ENCODE data around the gene RHBDD2.
A peak's percentile ranks its signal among the peaks of the same experiment; 100 is the strongest.
"Not testable (repeated sequence)": the region's sequence is repeated elsewhere in the genome, so short reads cannot be mapped to it uniquely, and the experiment has no call there.

RHBDD2 gene

GRCh38 chr7:75878769-75879611 lies at the start of gene RHBDD2:
Gene RHBDD2 (plus strand): TSS chr7:75879034. CDS start chr7:75879083, 49 bp downstream.
- DNase-seq (ENCODE audit: low read depth), result peak; percentile 94

- DNase-seq (ENCODE audit: low read depth), result not testable (repeated sequence)
Measured at GRCh38 chr7:75829656-75830055, 49.2 kb upstream of the RHBDD2 start.

DNA sequence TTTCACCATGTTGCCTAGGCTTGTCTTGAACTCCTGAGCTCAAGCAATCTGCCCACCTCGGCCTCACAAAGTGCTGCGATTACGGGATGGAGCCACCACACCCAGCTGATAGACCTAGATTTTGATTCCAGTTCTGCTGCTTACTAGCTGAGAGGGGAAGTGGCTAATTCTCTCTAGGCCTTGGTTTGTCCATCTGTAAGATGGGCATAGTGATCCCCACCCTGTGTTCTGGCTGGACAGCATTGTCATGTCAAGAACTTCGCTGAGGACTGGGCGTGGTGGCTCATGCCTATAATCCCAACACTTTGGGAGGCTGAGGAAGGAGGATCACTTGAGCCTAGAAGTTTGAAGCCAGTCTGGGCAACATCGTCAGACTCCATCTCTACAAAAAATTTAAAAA lies 47.9 kb upstream of the RHBDD2 start:
- DNase-seq (ENCODE audit: low read depth), result no peak

DNA sequence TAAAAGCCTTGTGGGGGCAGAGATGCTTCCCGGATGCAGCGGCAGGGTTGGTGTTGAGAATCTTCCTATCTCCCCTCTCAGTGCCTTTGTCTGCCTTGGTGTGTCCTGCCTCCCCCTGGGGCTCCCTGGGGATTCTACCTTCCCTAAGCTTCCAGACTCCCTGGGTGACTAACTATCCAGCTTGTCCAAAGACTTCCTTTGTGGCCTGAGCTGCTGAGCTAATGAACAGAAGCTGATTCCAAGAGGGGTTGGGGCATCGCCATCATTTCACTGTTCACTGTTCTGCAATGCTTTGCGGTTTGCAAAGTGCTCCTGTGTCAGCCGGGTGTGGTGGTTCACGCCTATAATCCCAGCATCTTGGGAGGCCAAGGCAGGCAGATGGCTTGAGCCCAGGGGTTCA lies 45.2 kb upstream of the RHBDD2 start:
- not testable (repeated sequence) for DNase-seq (ENCODE audit: low read depth)

DNA sequence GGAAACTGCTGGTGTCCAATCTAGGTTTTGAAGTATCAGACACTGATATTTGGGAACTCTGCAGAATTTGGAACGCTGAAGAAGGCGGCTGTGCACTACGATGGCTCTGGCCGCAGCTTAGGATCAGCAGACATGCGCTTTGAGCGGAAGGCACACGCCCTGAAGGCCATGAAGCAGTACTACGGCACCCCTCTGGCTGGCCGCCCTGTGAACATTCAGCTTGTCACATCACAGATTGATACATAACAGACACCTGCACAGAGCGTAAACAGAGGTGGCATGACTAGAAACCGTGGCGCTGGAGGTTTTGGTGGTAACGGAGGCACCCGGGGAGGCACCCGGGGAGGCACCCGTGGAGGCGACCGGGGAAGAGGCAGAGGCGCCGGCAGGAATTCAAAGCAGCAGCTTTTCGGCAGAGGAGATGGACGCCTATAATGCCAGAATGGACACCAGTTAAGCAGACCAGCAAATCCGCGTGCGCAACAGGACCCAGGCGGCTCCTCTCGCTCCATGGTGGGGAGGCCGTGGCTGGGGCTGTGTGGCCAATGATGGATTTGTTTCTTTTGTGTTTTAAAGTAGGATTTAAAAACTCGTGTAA lies 43.0 kb upstream of the RHBDD2 start:
- no peak for DNase-seq (ENCODE audit: low read depth)

DNA sequence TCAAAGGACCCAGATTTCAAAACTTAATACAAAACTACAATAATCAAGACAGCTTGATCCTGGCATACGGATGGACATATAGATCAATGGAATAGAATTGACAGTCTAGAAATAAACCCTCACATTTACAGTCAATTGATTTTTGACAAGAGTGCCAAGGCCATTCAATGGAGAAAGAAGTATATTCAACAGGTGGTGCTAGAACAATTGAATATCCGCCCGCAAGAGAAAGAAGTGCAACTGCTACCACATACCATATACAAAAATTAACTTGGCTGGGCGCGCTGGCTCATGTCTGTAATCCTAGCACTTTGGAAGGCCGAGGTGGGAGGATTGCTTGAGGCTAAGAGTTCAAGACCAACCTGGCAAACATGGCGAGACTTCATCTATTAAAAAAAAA lies 42.0 kb upstream of the RHBDD2 start:
- no peak for DNase-seq (ENCODE audit: low read depth)

DNA sequence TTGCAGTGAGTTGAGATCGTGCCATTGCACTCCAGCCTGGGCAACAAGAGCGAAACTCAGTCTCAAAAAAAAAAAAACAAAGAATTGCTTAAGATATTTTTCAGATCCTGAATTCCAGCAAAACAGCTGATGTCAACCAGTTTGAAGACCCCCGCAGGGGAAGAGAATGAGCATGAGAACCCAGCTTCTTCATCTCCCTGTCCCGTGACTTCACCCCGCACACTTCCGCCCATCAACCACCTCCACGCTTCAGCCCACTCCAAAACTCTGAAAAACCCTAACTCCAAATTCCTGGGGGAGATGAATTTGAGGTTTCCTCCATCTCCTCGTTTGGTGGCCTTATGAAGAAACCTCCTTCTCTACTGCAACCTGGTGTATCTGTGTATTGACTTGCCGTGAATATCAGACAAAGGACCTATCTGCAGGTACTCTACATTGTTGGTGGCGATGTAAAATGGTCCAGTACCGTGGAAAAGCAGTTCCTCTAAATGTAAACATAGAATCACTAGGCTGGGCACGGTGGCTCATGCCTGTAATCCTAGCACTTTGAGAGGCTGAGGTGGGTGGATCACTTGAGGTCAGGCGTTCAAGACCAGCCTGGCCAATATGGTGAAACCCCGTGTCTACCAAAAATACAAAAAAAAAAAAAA lies 40.4 kb upstream of the RHBDD2 start:
- not testable (repeated sequence) for DNase-seq (ENCODE audit: low read depth)

- no peak for DNase-seq (ENCODE audit: low read depth)
Measured at GRCh38 chr7:75840029-75840428, 38.8 kb upstream of the RHBDD2 start.

- no peak for DNase-seq (ENCODE audit: low read depth)
Measured at GRCh38 chr7:75842836-75843446, 35.9 kb upstream of the RHBDD2 start.

- DNase-seq (ENCODE audit: low read depth), result no peak
Measured at GRCh38 chr7:75843613-75844116, 35.2 kb upstream of the RHBDD2 start.

- DNase-seq (ENCODE audit: low read depth), result no peak
Measured at GRCh38 chr7:75844158-75844557, 34.7 kb upstream of the RHBDD2 start.

DNA sequence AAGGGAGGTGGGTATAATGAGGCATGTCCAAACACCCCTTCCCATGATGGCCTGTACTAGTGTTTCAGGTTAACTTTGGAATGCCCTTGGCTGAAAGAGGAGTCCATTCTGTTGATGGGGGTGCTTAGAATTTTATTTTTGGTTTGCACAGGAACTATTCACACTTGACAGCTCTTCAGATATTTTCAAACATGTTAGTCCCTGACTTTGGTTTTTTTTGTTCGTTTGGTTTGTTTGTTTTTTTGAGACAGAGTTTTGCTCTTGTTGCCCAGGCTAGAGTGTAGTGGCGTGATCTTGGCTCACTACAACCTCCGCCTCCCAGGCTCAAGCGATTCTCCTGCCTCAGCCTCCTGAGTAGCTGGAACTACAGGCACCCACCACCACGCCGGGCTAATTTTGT lies 33.7 kb upstream of the RHBDD2 start:
- DNase-seq (ENCODE audit: low read depth), result not testable (repeated sequence)

DNA sequence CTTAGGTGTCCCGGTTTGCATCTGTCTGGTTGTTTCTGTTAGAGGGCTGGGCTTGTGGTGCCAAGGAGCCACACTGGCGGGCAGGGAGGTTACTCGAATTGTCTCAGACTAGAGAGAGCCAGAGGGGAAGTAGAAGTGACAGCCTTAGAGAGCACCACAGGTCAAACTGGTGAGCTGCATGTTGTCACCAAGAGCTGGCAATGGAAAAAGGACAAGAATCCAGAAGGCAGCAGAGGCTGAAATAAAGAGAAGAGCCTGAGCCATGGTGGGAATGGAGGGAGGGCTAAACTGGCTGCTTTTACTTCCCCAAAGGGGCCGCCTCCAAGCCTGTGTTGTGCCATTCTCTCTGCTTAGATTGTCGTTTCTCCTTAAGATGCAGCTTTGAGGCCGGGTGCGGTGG lies 31.1 kb upstream of the RHBDD2 start:
- no peak for DNase-seq (ENCODE audit: low read depth)

DNA sequence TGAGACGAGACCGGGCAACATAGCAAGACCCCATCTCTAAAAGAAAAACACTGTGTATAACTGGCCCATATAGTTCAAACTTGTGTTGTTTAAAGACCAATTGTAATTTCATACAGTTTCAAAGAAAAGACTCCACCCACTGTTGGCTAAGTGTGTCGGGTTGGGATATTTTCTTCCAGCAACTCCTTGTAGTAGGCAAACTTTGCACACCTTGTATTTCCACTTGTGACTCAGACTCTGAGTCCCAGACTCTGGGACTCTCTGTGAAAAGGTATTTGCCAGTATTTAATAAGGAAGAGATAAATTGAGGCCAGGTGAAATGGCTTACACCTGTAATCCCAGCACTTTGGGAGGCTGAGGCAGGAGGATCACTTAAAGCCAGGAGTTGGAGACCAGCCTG lies 29.3 kb upstream of the RHBDD2 start:
- DNase-seq (ENCODE audit: low read depth), result no peak

- no peak for DNase-seq (ENCODE audit: low read depth)
Measured at GRCh38 chr7:75850235-75850634, 28.6 kb upstream of the RHBDD2 start.

DNA sequence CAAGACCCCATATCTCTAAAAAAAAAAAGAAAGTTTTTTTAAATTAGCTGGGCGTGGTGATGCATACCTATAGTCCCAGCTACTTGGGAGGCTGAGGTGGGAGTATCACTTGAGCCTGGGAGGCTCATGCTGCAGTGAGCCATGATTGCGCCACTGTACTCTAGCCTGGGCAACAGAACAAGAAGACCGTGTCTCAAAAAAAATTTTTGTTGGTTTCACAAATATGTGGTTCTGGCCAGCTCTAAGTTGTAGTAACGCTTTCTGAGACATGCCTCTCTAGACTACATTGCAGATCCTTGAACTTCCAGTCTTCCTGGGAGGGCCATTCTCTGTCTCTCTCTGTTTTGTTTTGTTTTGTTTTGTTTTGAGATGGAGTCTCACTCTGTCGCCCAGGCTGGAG lies 24.6 kb upstream of the RHBDD2 start:
- no peak for DNase-seq (ENCODE audit: low read depth)

GRCh38 chr7:75854813-75855345 lies 24.0 kb upstream of the RHBDD2 start:
- DNase-seq (ENCODE audit: low read depth), result not testable (repeated sequence)

- DNase-seq (ENCODE audit: low read depth), result no peak
Measured at GRCh38 chr7:75856536-75856935, 22.3 kb upstream of the RHBDD2 start.

DNA sequence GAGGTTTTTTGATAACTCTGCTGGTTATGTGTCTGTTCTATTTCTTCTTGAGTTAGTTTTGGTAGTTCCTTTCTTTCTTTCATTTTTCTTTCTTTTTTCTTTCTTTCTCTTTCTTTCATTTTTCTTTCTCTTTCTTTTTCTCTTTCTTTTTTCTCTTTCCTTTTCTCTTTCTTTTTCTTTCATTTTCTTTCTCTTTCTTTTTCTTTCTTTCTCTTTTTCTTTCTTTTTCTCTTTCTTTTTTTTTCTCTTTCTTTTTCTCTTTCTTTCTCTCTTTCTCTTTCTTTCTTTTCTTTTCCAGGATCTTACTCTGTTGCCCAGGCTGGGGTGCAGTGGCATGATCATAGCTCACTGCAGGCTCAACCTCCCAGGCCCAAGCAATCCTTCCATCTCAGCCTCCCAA lies 20.4 kb upstream of the RHBDD2 start:
- no peak for DNase-seq (ENCODE audit: low read depth)

GRCh38 chr7:75861636-75862035 lies 17.2 kb upstream of the RHBDD2 start:
- DNase-seq (ENCODE audit: low read depth), result no peak

- DNase-seq (ENCODE audit: low read depth), result not testable (repeated sequence)
Measured at GRCh38 chr7:75864251-75864650, 14.6 kb upstream of the RHBDD2 start.

DNA sequence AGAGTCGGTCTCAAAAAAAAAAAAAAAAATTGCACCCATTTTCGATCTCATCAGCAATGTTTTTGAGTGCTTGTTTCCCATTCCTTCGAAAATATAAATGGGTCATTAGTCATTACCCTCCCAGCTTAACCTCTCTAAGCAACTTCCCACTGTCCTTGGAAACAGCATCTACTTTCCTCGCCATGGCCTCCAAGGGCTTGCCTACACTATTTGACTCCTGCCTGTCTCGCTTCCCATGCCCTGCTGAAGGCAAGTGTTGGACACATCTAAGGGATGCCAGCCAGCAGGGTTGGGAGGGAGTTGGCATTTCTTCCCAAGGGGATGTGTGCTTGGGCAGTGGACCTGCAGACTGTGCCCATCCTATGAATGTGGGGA lies 12.7 kb upstream of the RHBDD2 start:
- DNase-seq (ENCODE audit: low read depth), result no peak
